ENCODE data around the gene MID2.

MID2 gene

DNA sequence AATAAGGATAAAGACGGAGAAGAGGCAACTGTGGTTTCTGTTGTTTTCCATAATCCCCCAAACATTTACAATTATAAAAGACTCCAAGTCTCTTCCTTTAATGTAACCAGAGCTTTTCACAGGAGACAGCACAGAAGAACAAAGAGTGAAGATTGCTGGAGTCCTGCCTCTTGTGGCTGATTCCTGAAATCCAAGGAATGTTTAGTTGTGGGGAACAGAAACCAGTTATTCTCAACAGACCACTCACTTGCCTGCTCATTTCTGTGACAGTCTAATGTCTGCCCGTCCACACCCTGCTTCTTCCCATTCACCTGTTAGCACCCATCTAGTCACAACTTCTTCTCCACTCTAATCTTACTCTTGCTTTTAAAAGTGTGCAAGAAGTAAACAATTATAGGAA lies 144.4 kb downstream of the MID2 start:
- no peak for DNase-seq

DNA sequence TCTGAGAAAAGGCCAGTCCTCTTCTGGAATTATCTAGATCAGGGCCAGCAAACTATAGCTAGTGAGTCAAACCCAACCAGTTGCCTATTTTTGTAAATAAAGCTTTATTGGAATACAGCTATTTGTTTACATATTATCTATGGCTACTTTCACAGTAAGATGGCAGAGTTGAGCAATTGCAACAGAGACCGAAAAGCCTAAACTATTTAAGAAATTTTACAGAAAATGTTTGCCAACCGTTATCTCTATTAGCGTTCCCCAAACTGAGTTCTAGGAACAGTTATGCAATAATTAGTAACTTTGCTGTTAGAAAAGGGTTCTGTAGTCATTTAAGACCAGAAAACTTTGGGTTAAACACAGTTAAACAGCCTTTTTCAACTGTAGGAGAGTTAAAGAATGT lies 146.0 kb downstream of the MID2 start:
- no peak for DNase-seq
